CD4-positive, alpha-beta T cell treated with Interferon gamma for 1 hour (primary cell): ENCODE results near the gene LCLAT1.
"Not testable (repeated sequence)": the region's sequence is repeated elsewhere in the genome, so short reads cannot be mapped to it uniquely, and the experiment has no call there.

Experiments
- DNase-seq: peaks from one replicate; pipeline ENCODE4 v3.0.0-alpha.2; 2020

Gene LCLAT1

DNA sequence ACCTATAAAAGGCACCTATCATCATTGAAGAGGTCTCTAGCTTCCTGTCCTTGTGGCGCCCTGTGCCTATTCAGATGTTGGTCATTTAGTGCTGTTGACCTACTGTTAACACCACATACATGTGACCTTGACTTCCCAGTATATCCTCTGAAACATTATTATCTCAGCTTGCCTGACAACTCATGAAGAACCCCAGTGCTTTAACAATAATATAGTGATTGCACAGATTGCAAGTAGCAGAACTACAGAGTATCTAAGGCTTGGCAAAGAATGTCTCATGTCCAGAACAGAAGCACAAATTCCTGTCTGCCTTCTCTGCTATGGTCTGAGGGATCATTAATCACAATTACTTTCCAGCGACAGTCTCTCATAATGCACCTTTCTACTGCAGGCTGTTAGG lies 165.3 kb downstream of the LCLAT1 start:
- DNase-seq, result no peak

DNA sequence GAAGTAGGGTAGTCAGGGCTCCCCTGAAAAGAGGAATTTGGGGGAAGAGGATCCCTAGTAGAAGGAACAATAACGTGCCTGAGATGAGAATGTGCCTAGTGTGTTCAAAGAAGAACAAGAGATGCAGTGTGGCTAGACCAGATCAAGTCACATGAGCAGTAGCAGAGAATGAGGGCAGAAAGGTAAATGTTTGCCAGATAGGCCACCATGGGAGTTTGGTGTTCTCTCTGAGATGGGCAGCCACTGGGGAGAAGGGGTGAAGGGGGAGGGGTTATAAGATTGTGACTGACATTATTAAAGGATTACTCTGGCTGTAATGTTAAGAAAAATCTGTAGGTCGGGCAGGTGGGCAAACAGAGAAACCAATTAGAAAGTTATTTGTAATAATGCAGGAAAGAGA lies 166.0 kb downstream of the LCLAT1 start:
- no peak for DNase-seq

DNA sequence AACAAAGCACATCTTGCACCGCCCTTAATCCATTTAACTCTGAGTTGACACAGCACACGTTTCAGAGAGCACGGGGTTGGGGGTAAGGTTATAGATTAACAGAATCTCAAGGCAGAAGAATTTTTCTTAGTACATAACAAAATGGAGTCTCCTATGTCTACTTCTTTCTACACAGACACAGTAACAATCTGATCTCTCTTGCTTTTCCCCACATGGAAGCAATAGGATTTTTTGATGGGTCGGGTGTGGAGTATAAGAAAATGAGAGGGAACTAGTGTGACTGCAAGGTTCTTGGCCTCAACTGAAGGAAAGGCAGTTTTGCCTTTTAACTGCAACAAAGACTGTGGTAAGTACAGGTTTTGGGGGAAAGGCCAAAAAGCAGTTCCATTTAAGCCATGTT lies 167.2 kb downstream of the LCLAT1 start:
- not testable (repeated sequence) for DNase-seq

DNA sequence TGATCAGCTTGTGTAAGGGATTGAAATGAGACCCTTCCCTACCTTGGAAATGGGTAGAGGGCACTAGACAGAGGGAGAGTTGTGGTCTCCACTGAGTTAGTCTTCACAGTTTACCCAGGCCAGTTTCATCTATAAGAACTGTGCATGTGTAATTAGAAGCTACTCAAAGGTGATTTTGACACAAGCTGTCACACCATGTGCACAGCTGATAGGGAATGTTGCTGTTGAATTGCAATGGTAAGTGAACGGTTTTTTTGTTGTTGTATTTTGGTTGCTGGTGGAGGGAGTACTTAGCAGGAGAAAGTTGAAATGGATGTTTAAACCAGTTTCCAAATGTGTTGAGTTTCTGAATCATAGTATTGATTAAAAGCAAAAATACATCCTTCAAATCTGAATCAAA lies 168.9 kb downstream of the LCLAT1 start:
- no peak for DNase-seq

DNA sequence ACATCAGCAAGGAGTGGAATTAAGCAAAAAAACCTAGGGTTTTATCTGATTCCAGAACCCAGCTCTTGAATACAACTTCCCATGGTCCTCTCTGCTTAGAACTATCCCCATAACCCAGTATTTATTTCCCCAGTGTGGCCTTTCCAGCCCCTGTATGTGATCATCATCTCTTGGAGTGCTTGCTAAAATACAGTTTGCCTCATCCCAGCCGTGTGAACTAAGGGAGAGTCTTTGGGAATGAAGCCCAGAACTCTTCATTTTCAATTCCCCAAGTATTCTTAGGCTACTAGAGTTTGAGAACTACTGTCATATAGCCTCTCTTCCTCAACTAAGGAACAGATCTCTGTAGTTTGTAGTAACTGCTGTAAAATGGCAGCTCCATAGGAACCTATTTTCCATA lies 173.1 kb downstream of the LCLAT1 start:
- DNase-seq, result no peak

DNA sequence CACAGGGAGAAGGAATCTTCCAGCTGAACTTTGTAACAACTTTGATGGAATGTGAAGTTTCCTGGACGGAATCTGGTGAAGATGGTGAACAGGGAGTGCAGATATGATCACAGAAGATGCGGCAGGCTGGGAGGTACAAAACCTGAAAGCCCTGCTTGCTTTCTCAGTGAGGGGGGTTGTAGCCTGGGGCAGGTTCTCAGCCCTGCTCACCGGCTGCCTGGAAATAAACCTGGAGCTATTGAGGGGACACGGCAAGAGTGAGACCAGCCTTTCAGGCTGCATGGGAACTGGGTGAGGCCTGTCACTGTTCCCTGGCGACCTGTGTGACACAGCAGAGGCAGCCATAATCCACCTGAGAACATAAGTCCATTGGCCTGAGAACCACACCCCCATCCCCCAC lies 174.8 kb downstream of the LCLAT1 start:
- no peak for DNase-seq

DNA sequence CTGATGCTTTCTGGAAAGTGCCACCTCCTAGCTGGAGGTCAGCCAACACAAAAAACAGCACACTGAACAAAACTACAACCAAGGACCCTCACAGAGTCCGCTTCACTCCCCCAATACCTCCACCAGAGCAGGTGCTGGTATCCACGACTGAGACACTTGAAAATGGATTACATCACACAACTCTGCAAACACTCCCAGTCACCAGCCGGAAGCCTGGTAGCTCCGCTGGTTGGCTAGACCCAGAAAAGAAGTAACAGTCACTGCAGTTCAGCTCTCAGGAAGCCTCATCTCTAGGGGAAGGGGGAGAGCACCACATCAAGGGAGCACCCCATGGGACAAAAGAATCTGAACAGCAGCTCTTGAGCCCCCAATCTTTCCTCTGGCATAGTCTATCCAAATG lies 175.4 kb downstream of the LCLAT1 start:
- no peak for DNase-seq

DNA sequence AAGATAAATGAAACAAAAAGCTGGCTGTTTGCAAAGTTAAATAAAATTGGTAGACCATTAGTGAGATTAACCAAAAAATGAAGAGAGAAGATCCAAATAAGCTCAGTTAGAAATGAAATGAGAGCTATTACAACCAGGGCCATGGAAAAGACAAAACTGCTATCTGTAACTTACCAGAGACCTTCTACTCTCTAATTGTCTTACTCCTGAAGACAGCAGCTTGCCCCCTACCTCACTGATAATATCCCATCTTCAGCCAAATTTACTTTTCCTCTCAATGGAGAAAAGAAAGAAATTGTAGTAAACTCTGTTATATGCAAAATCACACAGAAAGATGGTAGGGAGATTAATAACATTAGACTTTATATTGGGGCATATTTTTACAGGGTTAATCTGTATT lies 178.2 kb downstream of the LCLAT1 start:
- no peak for DNase-seq

DNA sequence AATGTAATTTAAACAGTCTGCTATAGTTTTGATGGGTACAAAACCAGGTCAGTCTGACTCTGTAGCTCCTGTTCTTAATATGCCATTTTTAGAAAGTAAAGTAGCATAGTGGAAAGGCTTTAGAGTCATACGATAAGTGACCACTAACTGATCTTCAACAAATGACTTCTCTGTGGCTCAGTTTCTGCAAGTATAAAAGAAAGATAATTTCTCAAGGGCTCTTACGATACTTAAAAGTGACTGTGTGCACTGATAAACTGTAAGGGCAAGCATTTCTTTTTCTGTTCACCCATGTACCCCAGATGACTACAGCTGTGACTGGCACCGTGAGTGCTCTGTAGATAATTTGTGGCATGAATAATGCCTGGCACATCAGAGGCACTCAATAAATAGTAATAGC lies 178.7 kb downstream of the LCLAT1 start:
- no peak for DNase-seq

DNA sequence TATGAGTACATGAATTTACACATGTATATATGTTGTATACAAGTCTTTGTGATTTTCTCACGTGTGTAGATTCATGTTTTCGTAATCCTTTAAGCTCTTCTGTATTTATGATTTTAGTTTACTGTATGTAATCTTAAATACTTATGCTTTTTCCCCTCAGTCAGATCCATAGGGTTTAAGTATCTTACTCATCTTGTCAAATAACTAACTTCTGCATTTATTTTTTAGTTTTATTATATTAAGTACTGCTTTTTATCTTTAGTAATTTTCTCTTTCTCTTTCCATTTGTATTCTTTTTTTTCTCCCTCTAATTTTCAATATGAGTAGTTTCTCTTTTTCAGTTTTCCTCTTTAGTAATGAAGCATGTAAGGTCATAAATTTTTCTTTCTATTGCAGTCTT lies 179.4 kb downstream of the LCLAT1 start:
- DNase-seq, result no peak

DNA sequence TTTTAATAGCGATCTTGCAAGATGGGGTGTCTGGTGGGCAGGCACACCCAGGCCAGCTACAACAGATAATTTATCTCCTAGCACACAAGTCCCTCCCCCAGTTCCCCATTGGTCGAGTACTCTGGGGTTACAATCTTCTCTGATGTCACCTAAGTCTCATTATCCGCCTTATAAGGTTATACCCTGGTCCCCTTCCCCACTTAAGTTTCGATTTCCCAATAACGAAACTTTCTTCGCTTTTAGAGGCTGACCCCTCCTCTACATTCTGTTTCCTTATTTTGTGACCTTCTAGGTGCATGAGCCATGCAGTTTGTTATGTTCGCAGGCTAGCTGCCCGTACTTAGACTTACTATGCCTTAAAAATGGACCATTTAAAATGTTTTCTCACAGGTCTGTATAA lies 180.1 kb downstream of the LCLAT1 start:
- DNase-seq, result no peak

DNA sequence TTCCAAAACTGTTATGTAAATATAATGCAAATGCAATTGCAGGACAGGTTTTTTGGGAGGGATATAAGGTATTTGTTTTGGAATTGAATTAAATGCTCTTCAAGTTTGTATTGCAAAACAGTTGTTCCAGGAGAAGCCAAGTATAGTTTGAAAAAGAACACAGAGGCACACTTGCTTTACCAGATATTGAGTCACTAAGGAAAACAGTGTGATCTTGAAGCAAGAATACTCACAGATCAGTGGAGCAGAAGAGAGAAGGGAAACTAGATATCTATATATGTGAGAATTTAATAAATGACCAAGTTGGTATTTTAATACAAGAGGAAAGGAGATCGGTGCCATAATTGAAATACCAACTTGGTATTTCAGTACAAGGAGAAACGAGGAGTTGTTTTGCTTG lies 181.3 kb downstream of the LCLAT1 start:
- DNase-seq, result no peak

DNA sequence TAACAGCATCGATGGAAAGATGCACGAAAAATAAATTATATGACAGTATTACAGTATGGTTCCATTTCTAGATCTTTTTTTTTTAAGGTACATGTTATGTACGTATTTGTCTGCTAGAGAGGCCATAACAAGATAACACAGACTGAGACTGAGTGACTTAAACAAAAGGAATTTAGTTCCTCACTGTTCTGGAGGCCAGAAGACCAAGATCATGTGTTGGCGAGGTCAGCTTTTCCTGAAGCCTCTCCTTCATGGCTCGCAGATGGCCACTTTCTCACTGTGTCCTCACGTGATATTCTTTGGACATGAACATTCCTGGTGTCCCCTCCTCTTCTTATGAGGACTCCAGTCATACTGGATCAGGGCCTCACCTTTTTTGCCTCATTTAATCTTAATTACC lies 182.8 kb downstream of the LCLAT1 start:
- DNase-seq, result no peak

DNA sequence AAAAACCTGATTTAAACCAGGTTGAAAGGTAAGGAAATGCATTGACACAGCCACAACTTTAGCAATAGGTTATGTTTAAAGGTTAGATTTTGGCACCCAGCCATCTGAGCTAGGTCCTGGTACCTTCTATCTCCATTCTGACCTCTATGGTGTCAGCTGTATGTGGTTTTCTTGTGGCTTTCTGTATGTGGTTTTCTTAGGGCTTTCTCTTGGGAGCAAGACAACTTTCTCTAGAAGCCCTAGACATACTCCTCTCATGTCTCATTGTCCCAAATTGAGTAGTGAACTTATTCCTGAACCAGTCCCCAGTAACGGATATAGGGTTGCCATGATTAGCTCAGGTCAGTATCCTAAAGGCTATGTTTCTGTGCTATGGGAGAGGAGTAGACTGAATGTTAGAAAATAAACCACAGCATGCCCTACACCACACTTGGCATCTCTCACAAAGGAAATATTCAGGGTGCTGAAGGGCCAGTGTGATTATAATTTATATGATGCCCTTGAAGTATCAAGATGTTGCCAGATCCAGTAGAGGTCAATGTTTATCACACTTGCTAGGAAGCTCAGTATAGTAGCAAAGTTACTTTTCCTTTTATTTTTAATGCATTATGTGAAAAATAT lies 184.1 kb downstream of the LCLAT1 start:
- DNase-seq, result no peak

DNA sequence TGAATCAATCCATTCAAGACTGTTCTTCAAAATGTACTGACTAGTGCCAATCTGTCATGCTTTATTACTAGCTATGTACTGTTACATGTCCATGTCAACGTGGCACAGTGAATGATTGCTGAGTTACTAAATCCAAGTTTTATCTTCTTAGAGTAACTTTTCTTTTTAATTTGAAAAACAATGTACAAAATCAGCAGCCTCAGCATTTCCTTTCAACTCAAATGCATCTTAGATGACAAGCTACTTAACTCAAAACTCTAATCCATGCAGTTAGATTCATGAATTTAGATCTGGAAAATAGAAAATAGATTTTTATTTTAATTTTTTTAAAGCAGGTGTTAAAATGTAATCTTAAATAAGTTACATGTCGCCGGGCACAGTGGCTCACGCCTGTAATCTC lies 186.0 kb downstream of the LCLAT1 start:
- no peak for DNase-seq

DNA sequence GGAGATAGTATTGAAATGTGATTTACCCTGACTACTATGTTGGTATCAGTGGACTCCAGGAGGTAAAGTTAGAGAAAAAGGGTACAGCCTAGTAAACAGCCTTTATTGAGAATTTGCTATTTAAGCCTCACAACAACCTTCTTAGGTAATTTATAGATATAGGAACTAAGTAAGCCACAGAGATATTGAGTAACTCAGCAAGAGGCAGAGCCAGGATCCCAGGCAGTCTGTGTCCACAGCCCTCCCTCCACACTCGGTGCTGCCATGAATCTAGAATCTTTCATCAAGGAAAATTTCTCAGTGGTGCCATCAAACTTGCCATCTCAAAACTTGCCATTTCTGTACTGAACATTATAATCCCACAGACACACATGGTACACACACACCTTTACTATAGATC lies 189.3 kb downstream of the LCLAT1 start:
- DNase-seq, result no peak

DNA sequence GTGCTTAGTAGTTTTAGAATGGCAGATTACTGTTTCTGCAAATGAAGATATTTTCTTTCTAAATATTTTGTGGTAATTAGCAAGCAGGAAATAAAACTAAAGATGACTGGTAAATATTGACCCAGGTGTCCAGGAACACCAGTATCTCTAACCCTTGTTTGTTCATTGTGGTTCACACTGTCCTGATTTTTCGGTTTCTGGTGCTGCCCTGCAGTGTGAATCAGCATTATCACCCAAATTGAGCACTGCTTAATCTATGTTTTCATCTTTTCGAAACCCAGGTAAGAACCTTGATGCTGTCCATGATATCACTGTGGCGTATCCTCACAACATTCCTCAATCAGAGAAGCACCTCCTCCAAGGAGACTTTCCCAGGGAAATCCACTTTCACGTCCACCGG lies 192.8 kb downstream of the LCLAT1 start:
- no peak for DNase-seq

DNA sequence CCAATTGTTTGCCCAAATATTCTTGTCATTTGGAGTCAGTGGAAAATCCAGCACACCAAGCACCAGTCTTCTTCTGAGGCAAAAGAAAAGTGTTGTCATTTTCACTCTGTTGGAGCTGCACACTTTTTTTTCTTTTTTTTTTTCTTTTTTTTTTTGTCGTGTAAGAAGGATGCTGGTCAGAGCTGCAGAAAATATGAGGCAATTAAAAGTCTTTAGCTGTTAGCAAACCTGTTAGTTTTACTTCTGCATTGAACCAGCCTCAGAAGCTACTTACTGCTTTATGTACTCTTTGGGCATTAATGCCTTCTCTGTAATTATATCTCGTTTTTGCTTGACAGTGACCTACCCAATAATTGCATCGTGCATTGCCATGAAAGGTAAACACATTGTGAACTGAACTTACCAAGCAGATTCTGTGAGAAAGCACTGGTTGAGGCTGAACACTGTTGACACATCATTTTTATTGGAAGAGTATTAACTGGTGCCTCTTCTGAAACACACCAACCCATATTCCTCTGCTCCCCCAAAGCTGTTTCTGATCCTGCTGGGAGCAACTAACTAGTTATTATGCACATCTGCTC lies 194.8 kb downstream of the LCLAT1 start:
- no peak for DNase-seq

DNA sequence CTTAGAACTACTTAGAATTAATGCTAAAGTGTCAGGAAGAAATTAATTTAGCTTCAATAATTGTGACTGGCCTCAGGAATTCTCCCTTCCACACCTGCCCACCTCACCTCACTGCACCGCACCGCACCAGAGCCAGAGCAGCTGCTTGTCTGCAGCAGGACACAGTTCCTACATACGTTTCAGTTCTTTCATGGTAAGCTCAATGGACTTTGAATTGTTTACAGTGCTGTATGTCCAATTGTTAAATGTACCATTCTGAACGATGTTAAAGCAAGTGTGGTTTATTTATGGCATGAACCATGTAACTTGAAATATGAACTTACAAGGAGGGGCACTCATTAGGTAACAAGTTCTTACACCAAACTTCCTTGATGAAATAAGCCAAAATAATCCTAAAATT lies 196.0 kb downstream of the LCLAT1 start:
- DNase-seq, result not testable (repeated sequence)

DNA sequence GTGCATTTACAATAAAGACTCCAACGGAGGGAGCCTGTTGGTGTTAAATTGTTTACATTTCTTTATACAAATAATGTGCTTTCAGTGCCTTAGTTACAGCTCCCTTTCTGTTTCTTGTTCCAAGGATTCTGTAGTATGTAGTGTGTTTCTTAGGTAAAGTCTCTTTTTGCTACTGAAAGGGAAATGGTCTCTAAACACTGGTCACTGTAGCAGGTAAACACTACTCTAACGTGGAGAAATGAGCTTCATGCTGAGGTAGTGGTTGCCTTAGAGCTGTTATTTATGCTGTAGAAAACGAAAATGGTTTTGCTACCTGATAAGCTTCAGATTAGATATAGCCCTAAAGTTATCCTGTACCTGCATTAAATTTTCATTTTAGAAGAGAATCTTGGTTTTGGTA lies 196.6 kb downstream of the LCLAT1 start:
- DNase-seq, result no peak

DNA sequence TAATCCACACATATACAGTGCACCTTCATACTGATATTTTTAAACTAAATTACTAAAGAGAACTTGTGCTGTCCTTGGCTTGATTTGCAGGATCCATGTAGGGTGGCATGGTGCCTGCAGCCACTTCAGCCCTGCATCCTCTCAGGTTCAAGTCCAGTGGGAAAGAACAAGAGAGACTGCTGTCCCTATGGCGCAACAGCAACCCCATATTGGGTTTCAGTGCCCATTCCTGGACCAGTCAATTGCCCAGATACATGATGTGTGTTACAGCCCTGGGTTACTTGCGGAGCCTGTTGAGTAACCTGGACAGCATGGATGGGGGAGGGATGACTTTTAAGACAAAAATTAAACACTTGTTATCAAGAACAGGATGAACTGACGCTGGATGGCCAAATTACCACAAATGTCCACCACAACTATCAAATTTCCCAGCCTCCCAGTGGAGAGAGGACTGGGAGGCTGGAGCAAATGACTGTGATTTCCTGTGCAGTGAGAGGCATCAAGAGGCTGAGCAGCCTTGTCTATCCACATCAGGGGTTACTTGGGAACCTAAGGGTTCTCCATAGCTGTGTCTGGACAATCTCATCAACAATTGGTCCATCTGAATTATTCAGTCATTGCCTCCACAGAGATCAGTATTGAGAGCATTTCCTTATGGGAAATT lies 198.2 kb downstream of the LCLAT1 start:
- DNase-seq, result no peak

DNA sequence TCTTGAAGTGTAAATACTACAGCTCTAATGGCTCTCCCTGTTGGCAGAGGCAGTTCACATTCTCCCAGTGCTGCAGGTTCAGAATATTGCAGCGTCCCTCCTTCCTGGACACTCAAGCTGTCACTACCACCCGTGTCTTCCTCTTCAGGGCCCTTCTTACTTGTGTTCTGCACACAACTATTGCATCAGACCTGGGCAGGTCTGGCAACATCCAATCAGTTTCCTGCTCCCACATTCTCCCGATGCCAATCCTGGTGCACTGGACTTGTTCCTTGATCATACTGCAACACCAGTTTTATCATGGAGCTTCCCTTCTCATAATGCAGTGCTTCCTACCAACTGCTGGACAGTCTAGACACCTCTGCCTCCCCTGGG lies 198.7 kb downstream of the LCLAT1 start:
- no peak for DNase-seq

DNA sequence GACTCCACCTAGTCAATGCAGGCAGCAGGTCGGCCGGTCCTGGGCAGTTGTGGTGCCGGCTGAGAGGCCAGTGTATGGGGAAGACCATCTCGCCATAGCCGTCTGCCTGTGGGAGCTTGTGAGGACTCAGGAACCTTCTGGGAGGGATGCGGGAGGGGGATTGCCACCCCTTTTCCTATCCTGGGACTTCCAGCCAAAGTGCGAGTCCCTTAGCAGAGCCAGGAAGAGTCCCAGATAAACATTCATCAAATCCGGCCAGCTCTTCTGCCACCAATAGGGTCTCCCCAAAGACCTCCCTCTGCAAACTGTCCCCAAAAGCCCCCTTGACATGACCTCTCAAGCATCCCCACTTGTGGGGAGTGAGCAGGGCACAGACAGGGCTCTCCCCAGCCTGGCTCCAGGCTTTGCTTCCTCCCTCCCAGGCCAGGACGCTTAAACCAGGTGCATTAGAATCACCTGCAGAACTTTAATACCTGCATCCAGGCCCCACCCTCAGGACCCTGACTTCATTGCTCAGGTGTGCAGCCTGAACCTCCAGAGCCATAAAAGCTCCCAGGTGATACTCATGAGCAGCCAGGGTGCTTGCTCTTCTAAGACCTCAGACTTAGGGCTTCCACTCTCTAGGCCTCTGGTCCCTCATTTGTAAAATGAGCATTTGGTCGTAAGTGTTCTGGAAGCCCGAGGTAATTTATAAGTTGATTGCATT lies 200.9 kb downstream of the LCLAT1 start:
- DNase-seq, result no peak

DNA sequence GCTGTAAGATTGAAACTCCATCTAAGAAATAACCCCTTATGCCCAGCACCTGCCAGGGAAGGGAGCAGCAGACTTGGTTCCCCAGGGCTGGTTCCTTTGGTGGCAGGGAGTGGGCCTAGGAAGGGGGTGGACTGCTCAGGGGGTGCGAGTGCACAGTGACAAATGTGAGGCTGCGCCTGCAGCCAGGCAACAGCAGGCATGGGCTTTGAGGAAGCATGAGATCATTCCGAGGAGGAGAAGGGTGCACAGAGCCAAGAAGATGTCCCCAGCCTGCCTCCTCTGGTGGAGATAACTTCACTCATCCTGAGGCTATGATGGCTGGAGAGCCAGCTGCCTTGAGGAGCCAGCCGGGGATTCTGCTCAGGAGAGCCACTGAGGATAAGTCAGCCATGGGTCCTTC lies 202.2 kb downstream of the LCLAT1 start:
- no peak for DNase-seq
